ENCODE measurements around the gene SERPINB2. TPM values are rescaled to one million over a fixed set of nuclear protein-coding genes. Genes with fewer than 3 reads are reported as not detected.

SERPINB2 gene
- total and polyA plus RNA-seq, 2 donors = 2.5 to 11.3 TPM

GRCh38 chr18:63879709-63880108 is 7.8 kb upstream of the SERPINB2 start:
- Histone ChIP-seq H3K9me3 (ENCODE audit: control insufficient read depth in 2 of 2, insufficient read depth in 1 of 2, low read length in 1 of 2) (no peaks in the 10 kb centered on the region), H3K4me1 (ENCODE audit: control insufficient read depth in 2 of 2, insufficient read depth in 2 of 2, low read length in 2 of 2) (no peaks in the 10 kb centered on the region), H3K4me3 (ENCODE audit: low read length in 2 of 2) (no peak overlapping the region), H3K36me3 (ENCODE audit: control insufficient read depth in 2 of 2, insufficient read depth in 2 of 2, low read length in 1 of 2) (no peaks in the 10 kb centered on the region), H3K27me3 (ENCODE audit: control insufficient read depth in 2 of 2, insufficient read depth in 1 of 2, low read length in 1 of 2) (no peaks in the 10 kb centered on the region), H3K27ac (ENCODE audit: low read depth in 1 of 2, low read length in 1 of 2) (no peak overlapping the region)
- WGBS = over 99% methylated on average over 2 of the region's 2 CpGs
- no peak for DNase-seq (ENCODE audit: low read depth in 6 of 9, low spot score in 9 of 9)

GRCh38 chr18:63881851-63882250 is 5.7 kb upstream of the SERPINB2 start:
- no peaks in the 10 kb centered on the region for H3K4me1 ChIP-seq (ENCODE audit: control insufficient read depth in 2 of 2, insufficient read depth in 2 of 2, low read length in 2 of 2)
- no peaks in the 10 kb centered on the region for H3K27me3 ChIP-seq (ENCODE audit: control insufficient read depth in 2 of 2, insufficient read depth in 1 of 2, low read length in 1 of 2)
- H3K9me3 ChIP-seq (ENCODE audit: control insufficient read depth in 2 of 2, insufficient read depth in 1 of 2, low read length in 1 of 2) = no peaks in the 10 kb centered on the region
- DNase-seq (ENCODE audit: low read depth in 6 of 9, low spot score in 9 of 9) = no peak
- WGBS = 96% methylated on average over 4 of the region's 4 CpGs
- no peak overlapping the region for H3K4me3 ChIP-seq (ENCODE audit: low read length in 2 of 2)
- H3K36me3 ChIP-seq (ENCODE audit: control insufficient read depth in 2 of 2, insufficient read depth in 2 of 2, low read length in 1 of 2) = no peaks in the 10 kb centered on the region
- no peak overlapping the region for H3K27ac ChIP-seq (ENCODE audit: low read depth in 1 of 2, low read length in 1 of 2)

GRCh38 chr18:63882333-63883141 is 5.0 kb upstream of the SERPINB2 start:
- Histone ChIP-seq H3K36me3 (ENCODE audit: control insufficient read depth in 2 of 2, insufficient read depth in 2 of 2, low read length in 1 of 2) (no peaks in the 10 kb centered on the region), H3K27ac (ENCODE audit: low read depth in 1 of 2, low read length in 1 of 2) (peak overlapping the region in 1 of 2 donors; percentile 46), H3K9me3 (ENCODE audit: control insufficient read depth in 2 of 2, insufficient read depth in 1 of 2, low read length in 1 of 2) (no peaks in the 10 kb centered on the region), H3K27me3 (ENCODE audit: control insufficient read depth in 2 of 2, insufficient read depth in 1 of 2, low read length in 1 of 2) (no peaks in the 10 kb centered on the region), H3K4me1 (ENCODE audit: control insufficient read depth in 2 of 2, insufficient read depth in 2 of 2, low read length in 2 of 2) (no peaks in the 10 kb centered on the region), H3K4me3 (ENCODE audit: low read length in 2 of 2) (no peak overlapping the region)
- 90% methylated on average over 8 of the region's 8 CpGs for WGBS
- peak in 2 of 9 donors; percentile 2 to 8 for DNase-seq (ENCODE audit: low read depth in 6 of 9, low spot score in 9 of 9)

- H3K27ac ChIP-seq (ENCODE audit: low read depth in 1 of 2, low read length in 1 of 2) = no peak overlapping the region
- no peak for DNase-seq (ENCODE audit: low read depth in 6 of 9, low spot score in 9 of 9)
- H3K9me3 ChIP-seq (ENCODE audit: control insufficient read depth in 2 of 2, insufficient read depth in 1 of 2, low read length in 1 of 2) = no peaks in the 10 kb centered on the region
- no peaks in the 10 kb centered on the region for H3K27me3 ChIP-seq (ENCODE audit: control insufficient read depth in 2 of 2, insufficient read depth in 1 of 2, low read length in 1 of 2)
- no peaks in the 10 kb centered on the region for H3K4me1 ChIP-seq (ENCODE audit: control insufficient read depth in 2 of 2, insufficient read depth in 2 of 2, low read length in 2 of 2)
- H3K36me3 ChIP-seq (ENCODE audit: control insufficient read depth in 2 of 2, insufficient read depth in 2 of 2, low read length in 1 of 2) = no peaks in the 10 kb centered on the region
- H3K4me3 ChIP-seq (ENCODE audit: low read length in 2 of 2) = no peak overlapping the region
These were observed 3.9 kb upstream of the SERPINB2 start for GRCh38 chr18:63883617-63884016.

GRCh38 chr18:63888470-63889190 is 1.1 kb downstream of the SERPINB2 start:
- H3K4me1 ChIP-seq (ENCODE audit: control insufficient read depth in 2 of 2, insufficient read depth in 2 of 2, low read length in 2 of 2) = no peaks in the 10 kb centered on the region
- 82% methylated on average over 1 of the region's 1 CpG for WGBS
- H3K27me3 ChIP-seq (ENCODE audit: control insufficient read depth in 2 of 2, insufficient read depth in 1 of 2, low read length in 1 of 2) = no peaks in the 10 kb centered on the region
- no peak for DNase-seq (ENCODE audit: low read depth in 6 of 9, low spot score in 9 of 9)
- no peaks in the 10 kb centered on the region for H3K9me3 ChIP-seq (ENCODE audit: control insufficient read depth in 2 of 2, insufficient read depth in 1 of 2, low read length in 1 of 2)
- no peak overlapping the region for H3K27ac ChIP-seq (ENCODE audit: low read depth in 1 of 2, low read length in 1 of 2)
- no peak overlapping the region for H3K4me3 ChIP-seq (ENCODE audit: low read length in 2 of 2)
- H3K36me3 ChIP-seq (ENCODE audit: control insufficient read depth in 2 of 2, insufficient read depth in 2 of 2, low read length in 1 of 2) = no peaks in the 10 kb centered on the region

GRCh38 chr18:63889626-63890025 is 2.1 kb downstream of the SERPINB2 start:
- H3K4me1 ChIP-seq (ENCODE audit: control insufficient read depth in 2 of 2, insufficient read depth in 2 of 2, low read length in 2 of 2) = no peaks in the 10 kb centered on the region
- no peak overlapping the region for H3K27ac ChIP-seq (ENCODE audit: low read depth in 1 of 2, low read length in 1 of 2)
- H3K36me3 ChIP-seq (ENCODE audit: control insufficient read depth in 2 of 2, insufficient read depth in 2 of 2, low read length in 1 of 2) = no peaks in the 10 kb centered on the region
- H3K4me3 ChIP-seq (ENCODE audit: low read length in 2 of 2) = no peak overlapping the region
- 83% methylated on average over 2 of the region's 2 CpGs for WGBS
- no peaks in the 10 kb centered on the region for H3K9me3 ChIP-seq (ENCODE audit: control insufficient read depth in 2 of 2, insufficient read depth in 1 of 2, low read length in 1 of 2)
- H3K27me3 ChIP-seq (ENCODE audit: control insufficient read depth in 2 of 2, insufficient read depth in 1 of 2, low read length in 1 of 2) = no peaks in the 10 kb centered on the region
- no peak for DNase-seq (ENCODE audit: low read depth in 6 of 9, low spot score in 9 of 9)

GRCh38 chr18:63890237-63890949 is 2.9 kb downstream of the SERPINB2 start:
- WGBS = 90% methylated on average over 6 of the region's 6 CpGs
- no peaks in the 10 kb centered on the region for H3K4me1 ChIP-seq (ENCODE audit: control insufficient read depth in 2 of 2, insufficient read depth in 2 of 2, low read length in 2 of 2)
- no peak overlapping the region for H3K27ac ChIP-seq (ENCODE audit: low read depth in 1 of 2, low read length in 1 of 2)

GRCh38 chr18:63890950-63891304 is 3.4 kb downstream of the SERPINB2 start:
- Histone ChIP-seq H3K27ac (ENCODE audit: low read depth in 1 of 2, low read length in 1 of 2) (no peak overlapping the region), H3K9me3 (ENCODE audit: control insufficient read depth in 2 of 2, insufficient read depth in 1 of 2, low read length in 1 of 2) (no peaks in the 10 kb centered on the region), H3K4me1 (ENCODE audit: control insufficient read depth in 2 of 2, insufficient read depth in 2 of 2, low read length in 2 of 2) (no peaks in the 10 kb centered on the region), H3K27me3 (ENCODE audit: control insufficient read depth in 2 of 2, insufficient read depth in 1 of 2, low read length in 1 of 2) (no peaks in the 10 kb centered on the region), H3K36me3 (ENCODE audit: control insufficient read depth in 2 of 2, insufficient read depth in 2 of 2, low read length in 1 of 2) (no peaks in the 10 kb centered on the region), H3K4me3 (ENCODE audit: low read length in 2 of 2) (no peak overlapping the region)
- DNase-seq (ENCODE audit: low read depth in 6 of 9, low spot score in 9 of 9) = peak in 1 of 9 donors; percentile 6
- WGBS = 85% methylated on average over 5 of the region's 5 CpGs

More at GRCh38 chr18:63890237-63890949, 2.9 kb downstream of the SERPINB2 start:
- no peak for DNase-seq (ENCODE audit: low read depth in 6 of 9, low spot score in 9 of 9)
- H3K4me3 ChIP-seq (ENCODE audit: low read length in 2 of 2) = no peak overlapping the region
- no peaks in the 10 kb centered on the region for H3K9me3 ChIP-seq (ENCODE audit: control insufficient read depth in 2 of 2, insufficient read depth in 1 of 2, low read length in 1 of 2)
- H3K27me3 ChIP-seq (ENCODE audit: control insufficient read depth in 2 of 2, insufficient read depth in 1 of 2, low read length in 1 of 2) = no peaks in the 10 kb centered on the region
- H3K36me3 ChIP-seq (ENCODE audit: control insufficient read depth in 2 of 2, insufficient read depth in 2 of 2, low read length in 1 of 2) = no peaks in the 10 kb centered on the region

- no peak for DNase-seq (ENCODE audit: low read depth in 6 of 9, low spot score in 9 of 9)
- no peak overlapping the region for H3K27ac ChIP-seq (ENCODE audit: low read depth in 1 of 2, low read length in 1 of 2)
- H3K4me3 ChIP-seq (ENCODE audit: low read length in 2 of 2) = no peak overlapping the region
- no peaks in the 10 kb centered on the region for H3K4me1 ChIP-seq (ENCODE audit: control insufficient read depth in 2 of 2, insufficient read depth in 2 of 2, low read length in 2 of 2)
- H3K36me3 ChIP-seq (ENCODE audit: control insufficient read depth in 2 of 2, insufficient read depth in 2 of 2, low read length in 1 of 2) = no peaks in the 10 kb centered on the region
- WGBS = 93% methylated on average over 4 of the region's 4 CpGs
- H3K27me3 ChIP-seq (ENCODE audit: control insufficient read depth in 2 of 2, insufficient read depth in 1 of 2, low read length in 1 of 2) = no peaks in the 10 kb centered on the region
- H3K9me3 ChIP-seq (ENCODE audit: control insufficient read depth in 2 of 2, insufficient read depth in 1 of 2, low read length in 1 of 2) = no peaks in the 10 kb centered on the region
These were observed 5.1 kb downstream of the SERPINB2 start for GRCh38 chr18:63892566-63892965.

All from thymus (tissue), 11 donors.